NCI-H82 (cell line): ENCODE results near the gene CCDC183.
"Not testable (repeated sequence)": the region's sequence is repeated elsewhere in the genome, so short reads cannot be mapped to it uniquely, and the experiment has no call there.

Experiments
- DNase-seq: peaks from one replicate; lab custom pipeline; 2025; lab: John Stamatoyannopoulos, UW

Gene CCDC183

GRCh38 chr9:136825295-136826187 lies 29.4 kb downstream of the CCDC183 start:
- no peak for DNase-seq

DNA sequence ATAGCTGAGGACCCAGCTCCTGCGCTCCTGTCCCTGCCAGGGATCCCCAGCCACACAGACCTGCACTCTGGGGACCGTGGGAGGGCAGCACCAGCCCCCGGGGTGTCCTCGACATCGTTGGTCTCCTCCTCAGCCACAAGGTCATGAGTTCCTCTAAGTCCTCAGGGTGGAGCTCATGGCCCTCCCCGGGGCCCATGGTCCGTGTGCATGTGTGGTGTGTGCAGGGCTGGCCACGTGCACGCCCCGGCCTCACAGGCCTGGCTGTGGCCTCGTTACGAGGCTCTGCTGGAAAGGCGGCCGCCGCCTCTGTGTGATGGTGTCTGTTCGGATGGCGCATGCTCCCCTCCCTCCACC lies 30.0 kb downstream of the CCDC183 start:
- no peak for DNase-seq

DNA sequence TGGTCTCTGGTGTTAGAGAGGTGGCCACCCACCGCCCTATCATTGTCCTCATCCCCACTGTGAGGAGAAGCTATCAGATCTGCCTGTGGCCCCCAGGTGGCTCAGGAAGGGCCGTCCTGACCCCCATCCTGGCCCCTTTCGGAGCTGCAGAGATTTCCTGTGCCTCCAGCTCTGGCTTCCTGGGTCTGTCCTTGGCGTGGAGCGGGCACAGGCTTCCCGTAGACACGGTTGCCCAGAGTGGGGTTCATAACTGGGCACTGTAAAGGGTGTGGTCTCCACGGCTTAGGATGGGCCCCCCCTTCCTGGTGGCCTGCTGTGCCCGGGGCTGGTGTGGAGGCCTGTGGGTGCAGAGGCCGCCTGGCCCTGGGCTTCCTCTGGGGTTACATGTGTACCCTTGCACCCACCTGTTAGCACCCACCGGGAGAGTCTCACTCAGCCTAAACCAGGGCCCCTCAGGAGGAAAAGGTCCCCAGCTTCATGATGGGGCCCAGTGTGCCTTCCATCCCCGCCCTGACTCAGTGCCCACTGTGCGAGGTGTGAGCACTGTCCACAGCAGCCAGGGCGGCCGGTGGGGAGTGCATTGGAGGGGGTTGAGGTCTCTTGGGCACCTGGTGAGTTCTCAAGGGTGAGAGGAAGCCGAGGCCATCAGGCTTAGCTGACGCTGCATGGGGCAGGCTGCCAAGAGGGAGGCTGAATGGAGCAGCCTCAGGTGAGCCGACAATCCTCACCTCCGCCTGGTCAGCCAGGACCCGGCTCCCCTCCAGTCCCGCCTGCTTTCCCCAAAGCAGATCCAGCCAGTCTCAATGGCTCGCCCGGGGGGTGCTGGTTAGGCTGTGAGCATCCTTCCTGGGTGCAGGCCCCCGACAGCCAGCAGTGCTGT lies 30.8 kb downstream of the CCDC183 start:
- no peak for DNase-seq

- no peak for DNase-seq
Measured at GRCh38 chr9:136827794-136828473, 31.8 kb downstream of the CCDC183 start.

DNA sequence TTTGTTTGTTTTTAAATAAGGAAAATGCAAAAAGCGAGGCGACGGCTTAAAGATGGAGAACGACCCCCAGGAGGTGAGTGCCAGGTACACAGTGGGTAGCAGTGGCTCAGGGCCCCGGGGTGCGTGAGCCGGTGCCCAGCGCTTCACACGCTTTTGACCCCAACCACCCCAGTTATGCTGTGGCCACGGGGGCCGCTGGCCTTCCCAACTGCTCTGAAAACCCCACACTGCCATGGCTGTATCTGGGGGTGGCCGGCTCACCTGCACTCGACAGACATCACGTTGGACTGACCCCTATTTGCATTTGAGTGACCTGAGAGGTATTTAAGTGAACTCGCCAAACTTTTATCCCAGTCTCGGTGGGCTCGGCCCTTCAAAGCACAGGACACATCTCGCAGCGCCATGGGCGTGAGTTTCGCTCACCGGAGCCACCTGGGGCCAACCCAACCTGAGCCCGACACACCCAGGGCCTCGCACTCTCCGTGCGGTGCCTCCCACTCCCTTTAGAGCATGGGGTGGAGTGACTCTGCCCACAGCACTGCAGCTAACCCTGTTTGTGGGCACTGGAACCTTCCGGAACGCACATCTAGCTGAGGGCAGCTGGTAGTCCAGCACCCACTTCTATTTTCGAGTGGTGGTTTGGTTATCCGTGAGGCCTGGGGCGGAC lies 32.5 kb downstream of the CCDC183 start:
- no peak for DNase-seq

GRCh38 chr9:136829412-136829811 lies 33.3 kb downstream of the CCDC183 start:
- no peak for DNase-seq

GRCh38 chr9:136829981-136830885 lies 34.1 kb downstream of the CCDC183 start:
- no peak for DNase-seq

- DNase-seq = no peak
Measured at GRCh38 chr9:136831002-136831719, 35.0 kb downstream of the CCDC183 start.

GRCh38 chr9:136831720-136832104 lies 35.6 kb downstream of the CCDC183 start:
- no peak for DNase-seq

GRCh38 chr9:136832581-136832980 lies 36.4 kb downstream of the CCDC183 start:
- no peak for DNase-seq

DNA sequence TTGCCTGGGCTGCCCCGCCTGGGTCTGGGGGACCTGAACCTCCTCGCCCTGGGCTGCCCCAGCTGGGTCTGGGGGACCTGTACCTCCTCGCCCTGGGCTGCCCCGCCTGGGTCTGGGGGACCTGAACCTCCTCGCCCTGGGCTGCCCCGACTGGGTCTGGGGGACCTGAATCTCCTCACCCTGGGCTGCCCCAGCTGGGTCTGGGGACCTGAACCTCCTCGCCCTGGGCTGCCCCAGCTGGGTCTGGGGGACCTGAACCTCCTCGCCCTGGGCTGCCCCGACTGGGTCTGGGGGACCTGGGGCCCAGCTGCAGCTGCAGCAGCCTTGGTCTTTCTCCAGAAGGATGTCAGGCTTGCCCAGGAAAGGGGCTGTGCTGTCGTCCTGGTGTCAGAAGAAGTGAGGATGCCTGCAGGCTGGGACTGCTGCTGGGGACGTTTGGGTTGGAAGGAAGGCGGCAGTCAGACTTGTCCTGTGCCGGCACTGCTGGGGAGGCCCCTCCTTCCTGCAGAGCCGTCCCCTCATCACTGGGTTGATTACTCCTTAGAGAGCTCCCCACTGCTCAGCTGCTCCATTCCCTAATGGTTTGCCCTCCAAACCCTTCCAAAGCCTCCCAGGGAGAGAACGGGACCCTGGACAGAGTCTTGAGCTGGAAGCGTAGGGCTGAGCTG lies 37.4 kb downstream of the CCDC183 start:
- not testable (repeated sequence) for DNase-seq

DNA sequence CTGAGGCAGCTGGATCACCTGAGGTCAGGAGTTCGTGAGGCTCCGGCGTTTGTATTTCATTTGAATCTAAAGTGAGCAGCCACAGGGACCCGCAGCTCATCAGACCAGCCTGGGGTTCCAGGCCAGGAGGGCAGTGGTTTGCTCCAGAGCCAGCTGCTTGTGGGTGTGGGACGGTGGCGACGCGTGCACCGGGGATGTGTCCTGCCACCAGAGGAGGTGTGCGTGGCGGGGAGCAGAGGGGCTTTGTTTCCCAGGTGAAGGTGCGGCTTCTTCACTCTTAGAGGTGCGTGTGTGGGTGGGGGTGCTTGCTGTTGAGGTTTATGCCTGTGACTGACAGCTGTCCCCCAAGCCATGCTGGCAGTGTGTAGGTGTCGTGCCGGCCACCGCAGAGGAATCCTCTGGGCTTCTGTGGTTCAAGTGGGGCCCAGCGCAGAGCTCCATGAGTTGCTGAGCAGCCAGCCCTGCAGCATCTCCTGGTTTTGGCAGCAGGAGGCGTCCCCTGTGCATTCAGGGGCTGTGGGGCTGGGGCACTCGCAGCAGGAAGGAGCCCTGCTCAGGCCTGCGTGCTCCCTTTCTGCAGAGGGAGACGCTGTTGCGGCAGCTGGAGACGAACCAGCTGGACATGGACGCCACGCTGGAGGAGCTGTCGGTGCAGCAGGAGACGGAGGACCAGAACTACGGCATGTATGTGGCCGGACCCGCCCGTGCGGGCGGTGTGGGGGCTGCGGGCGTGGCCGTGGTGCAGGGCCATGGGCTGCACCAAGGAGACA lies 39.2 kb downstream of the CCDC183 start:
- no peak for DNase-seq

DNA sequence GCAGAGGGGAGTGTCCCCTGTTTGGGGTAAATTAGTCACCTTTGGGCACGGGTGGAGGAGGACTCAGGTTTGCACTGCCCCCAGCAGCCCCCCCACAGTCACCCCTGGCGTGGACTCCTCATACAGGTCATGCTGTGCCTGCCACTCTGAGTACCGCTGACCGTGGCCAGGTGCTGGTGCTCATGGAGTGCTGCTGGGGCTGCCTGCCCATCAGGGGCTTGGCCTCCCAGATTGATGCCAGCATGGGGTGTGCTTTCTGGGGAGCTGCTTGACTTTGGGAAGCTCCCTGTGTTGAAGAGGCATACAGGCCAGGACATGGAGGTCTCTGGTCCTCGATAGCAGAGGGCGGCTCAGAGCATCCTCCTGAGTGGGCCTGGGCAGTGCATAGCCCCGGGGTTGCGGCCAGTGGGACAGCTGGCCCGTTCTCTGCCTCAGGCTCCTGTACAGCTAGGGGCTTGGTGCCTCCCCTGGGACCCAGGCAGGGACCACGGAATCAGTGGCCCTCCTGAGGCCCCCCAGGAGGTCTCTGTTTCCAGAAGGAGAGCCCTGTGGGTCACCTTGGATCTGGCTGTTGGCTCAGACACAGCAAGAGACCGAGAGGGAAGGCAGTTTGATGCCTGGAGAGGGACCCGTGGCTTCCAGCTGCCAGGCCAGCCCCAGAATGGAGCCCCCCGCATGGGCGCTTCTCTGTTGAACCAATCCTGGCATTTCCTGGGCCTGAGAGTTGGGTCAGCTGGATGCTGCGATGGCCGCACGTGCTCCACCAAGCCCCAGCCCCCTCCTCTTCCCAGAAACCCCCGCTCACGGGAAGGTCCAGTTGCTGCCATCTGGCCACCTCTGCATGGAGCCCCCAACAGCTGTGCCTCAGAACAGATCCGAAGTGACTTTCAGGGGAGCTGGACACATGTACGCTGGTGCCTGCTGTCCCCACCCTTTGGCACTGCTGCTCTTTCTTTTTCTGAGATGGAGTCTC lies 40.1 kb downstream of the CCDC183 start:
- DNase-seq = no peak

DNA sequence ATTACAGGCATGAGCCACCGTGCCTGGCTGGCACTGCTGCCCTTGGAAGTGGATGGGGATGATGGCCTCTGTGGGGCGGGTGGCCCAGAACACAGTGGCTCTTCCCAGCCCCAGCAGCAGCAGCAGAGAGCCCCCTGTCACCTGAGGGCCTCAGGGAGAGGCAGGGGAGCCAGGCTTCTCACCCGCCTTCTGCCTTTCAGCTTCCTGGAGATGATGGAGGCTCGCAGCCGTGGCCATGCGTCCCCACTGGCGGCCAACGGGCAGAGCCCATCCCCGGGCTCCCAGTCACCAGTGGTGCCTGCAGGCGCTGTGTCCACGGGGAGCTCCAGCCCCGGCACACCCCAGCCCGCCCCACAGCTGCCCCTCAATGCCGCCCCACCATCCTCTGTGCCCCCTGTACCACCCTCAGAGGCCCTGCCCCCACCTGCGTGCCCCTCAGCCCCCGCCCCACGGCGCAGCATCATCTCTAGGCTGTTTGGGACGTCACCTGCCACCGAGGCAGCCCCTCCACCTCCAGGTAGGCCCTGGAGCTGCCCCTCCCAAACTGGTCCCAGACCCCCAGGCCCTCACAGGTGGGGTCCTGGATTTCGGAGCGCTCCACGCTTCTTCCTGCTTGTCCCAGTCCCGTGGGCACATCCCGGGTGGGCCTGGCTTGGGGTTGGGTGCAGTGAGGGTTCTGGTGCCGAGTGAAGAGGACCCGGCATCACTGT lies 41.2 kb downstream of the CCDC183 start:
- no peak for DNase-seq

DNA sequence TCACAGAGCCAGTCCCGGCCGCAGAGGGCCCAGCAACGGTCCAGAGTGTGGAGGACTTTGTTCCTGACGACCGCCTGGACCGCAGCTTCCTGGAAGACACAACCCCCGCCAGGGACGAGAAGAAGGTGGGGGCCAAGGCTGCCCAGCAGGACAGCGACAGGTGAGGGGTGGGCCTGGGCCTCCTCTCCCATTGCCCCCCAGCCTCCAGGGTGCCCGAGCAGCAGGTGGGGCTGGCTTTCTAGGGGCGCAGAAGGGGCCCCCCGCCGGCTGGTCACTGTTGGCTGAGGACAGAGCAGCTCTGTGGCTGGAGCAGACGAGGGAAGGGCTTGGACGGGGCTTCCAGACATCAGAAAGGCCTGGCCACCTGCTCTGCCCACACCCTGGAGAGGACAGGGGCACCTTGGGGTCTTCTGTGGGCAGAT lies 41.7 kb downstream of the CCDC183 start:
- DNase-seq = not testable (repeated sequence)

- DNase-seq = no peak
Measured at GRCh38 chr9:136838314-136839228, 42.4 kb downstream of the CCDC183 start.
